Kidney tubule cell (primary cell): ENCODE data around the gene FOXL1.

ENCODE experiments used
- DNase-seq: peaks from one replicate; pipeline ENCODE4 v3.0.0-alpha.2; 2018; ENCODE audit warnings: low spot score

FOXL1 gene

GRCh38 chr16:86568677-86569623 is 9.4 kb upstream of the FOXL1 start:
- DNase-seq, result no peak

GRCh38 chr16:86569701-86570447 is 8.5 kb upstream of the FOXL1 start:
- DNase-seq, result no peak

GRCh38 chr16:86570558-86571529 is 7.5 kb upstream of the FOXL1 start:
- DNase-seq, result no peak

GRCh38 chr16:86571530-86571915 is 6.8 kb upstream of the FOXL1 start:
- DNase-seq, result no peak

GRCh38 chr16:86572041-86572521 is 6.3 kb upstream of the FOXL1 start:
- DNase-seq, result no peak

GRCh38 chr16:86572606-86573005 is 5.7 kb upstream of the FOXL1 start:
- no peak for DNase-seq

GRCh38 chr16:86573215-86573614 is 5.1 kb upstream of the FOXL1 start:
- DNase-seq, result no peak

GRCh38 chr16:86573646-86574508 is 4.5 kb upstream of the FOXL1 start:
- no peak for DNase-seq

- no peak for DNase-seq
Measured at GRCh38 chr16:86574646-86575045, 3.7 kb upstream of the FOXL1 start.

- no peak for DNase-seq
Measured at GRCh38 chr16:86575095-86575685, 3.2 kb upstream of the FOXL1 start.

GRCh38 chr16:86575754-86576557 is 2.4 kb upstream of the FOXL1 start:
- DNase-seq, result peak; percentile 91

GRCh38 chr16:86576591-86577313 is 1.6 kb upstream of the FOXL1 start:
- DNase-seq, result peak; percentile 43

GRCh38 chr16:86577314-86577971 is 906 bp upstream of the FOXL1 start:
- DNase-seq, result no peak

GRCh38 chr16:86578611-86579267 is 390 bp downstream of the FOXL1 start:
- no peak for DNase-seq

- DNase-seq, result no peak
Measured at GRCh38 chr16:86579268-86580062, 1.1 kb downstream of the FOXL1 start.

GRCh38 chr16:86580063-86580790 is 1.9 kb downstream of the FOXL1 start:
- DNase-seq, result no peak
